ENCODE measurements around the gene DLST.

Gene DLST

DNA sequence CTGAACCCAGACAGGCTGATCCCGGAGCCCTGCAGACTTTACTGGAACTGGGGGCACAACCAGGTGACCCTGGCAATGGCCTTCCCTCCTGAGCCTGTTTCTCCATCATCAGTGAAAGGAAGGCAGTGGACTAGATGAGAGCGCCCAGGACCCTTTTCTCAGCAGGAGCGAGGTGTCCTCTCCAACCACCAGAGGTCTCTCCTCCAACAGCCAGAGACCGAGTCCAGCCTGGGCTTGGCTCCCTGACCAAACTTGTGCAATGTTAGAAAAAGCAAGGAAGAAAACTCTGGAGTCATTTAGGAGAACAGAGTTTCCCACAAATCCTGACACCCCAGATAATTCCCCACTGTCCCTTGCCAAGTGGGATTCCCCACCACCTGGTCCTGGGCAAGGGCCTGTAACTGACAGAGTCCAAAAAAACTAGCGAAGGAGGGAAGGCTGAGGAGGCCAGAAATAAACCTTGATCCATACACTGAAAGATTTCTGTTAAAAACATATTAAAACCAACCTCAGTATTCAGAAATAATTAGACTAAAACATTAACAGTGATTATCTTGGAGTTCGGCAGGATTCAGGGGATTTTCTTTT, 32.4 kb downstream of the DLST start:
- Histone ChIP-seq H3K36me3 (ENCODE audit: control insufficient read depth, insufficient read depth, low read length) (no peaks in the 10 kb centered on the region), H3K9ac (ENCODE audit: low read length) (no peak overlapping the region), H3K4me1 (ENCODE audit: control insufficient read depth, insufficient read depth, low read length) (no peaks in the 10 kb centered on the region), H3K9me3 (ENCODE audit: control insufficient read depth, low read length) (no peaks in the 10 kb centered on the region), H3K27me3 (ENCODE audit: control insufficient read depth, insufficient read depth, low read length) (no peaks in the 10 kb centered on the region), H3K4me3 (ENCODE audit: low read length) (no peak overlapping the region)

DNA sequence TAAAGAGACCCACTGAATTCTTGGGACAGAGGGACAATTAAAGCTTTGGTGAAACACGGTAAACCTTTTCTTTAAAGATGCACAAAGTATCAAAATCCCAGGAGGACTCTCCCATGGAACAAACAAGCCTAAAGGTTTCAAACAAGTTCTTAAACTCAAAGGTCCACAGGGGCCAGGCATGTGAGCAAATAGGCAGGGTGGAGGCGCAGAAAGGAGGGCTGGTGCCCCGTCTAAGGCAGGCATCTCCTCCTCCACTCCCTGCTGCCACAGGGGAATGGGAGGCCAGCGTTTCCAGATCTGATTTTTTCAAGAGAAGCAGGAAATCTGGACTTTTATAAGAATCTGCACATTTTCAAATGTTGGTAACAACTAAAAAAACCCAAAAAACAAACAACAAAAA, 33.7 kb downstream of the DLST start:
- no peaks in the 10 kb centered on the region for H3K36me3 ChIP-seq (ENCODE audit: control insufficient read depth, insufficient read depth, low read length)
- no peak overlapping the region for H3K9ac ChIP-seq (ENCODE audit: low read length)
- no peaks in the 10 kb centered on the region for H3K9me3 ChIP-seq (ENCODE audit: control insufficient read depth, low read length)
- no peaks in the 10 kb centered on the region for H3K4me1 ChIP-seq (ENCODE audit: control insufficient read depth, insufficient read depth, low read length)
- H3K4me3 ChIP-seq (ENCODE audit: low read length) = no peak overlapping the region
- no peaks in the 10 kb centered on the region for H3K27me3 ChIP-seq (ENCODE audit: control insufficient read depth, insufficient read depth, low read length)

DNA sequence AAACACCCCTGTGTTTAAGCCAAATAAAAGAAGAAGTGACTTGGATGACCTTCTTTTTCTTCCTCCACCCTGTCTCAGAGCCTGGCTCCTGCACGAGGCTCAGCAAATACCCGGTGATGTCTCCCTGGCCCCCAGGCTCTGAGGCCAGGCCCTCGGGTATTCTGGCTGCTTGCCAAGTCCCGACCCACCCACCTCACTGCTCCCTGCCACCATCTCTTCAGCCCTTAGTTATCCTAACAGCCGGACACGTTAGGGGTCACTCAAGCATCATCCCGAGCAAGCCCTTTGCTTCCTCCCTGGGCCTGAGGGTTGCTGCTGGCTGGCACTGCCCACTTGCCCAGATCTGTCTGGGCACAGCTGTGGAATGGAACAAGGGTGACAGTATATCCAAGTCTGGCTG, 34.1 kb downstream of the DLST start:
- Histone ChIP-seq H3K27me3 (ENCODE audit: control insufficient read depth, insufficient read depth, low read length) (no peaks in the 10 kb centered on the region), H3K9ac (ENCODE audit: low read length) (no peak overlapping the region), H3K4me1 (ENCODE audit: control insufficient read depth, insufficient read depth, low read length) (no peaks in the 10 kb centered on the region), H3K9me3 (ENCODE audit: control insufficient read depth, low read length) (no peaks in the 10 kb centered on the region), H3K4me3 (ENCODE audit: low read length) (no peak overlapping the region), H3K36me3 (ENCODE audit: control insufficient read depth, insufficient read depth, low read length) (no peaks in the 10 kb centered on the region)

DNA sequence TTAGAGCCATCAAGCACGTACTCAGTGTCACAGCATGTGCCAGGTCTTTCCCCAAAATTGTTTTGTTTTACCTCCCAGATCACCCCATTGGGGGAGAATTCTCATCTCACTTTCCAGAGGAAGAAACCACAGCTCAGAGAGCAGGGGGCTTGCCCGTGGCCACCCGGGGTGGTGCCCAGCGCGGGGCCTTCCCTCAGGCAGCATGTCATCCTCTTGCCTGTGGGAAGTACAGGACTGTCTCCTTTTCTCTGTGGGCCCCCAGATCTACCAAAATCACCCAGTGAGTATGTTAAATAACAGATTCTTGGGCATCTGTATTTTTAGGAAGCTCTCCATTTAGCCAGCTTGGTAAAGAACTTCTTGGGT, 35.4 kb downstream of the DLST start:
- Histone ChIP-seq H3K9me3 (ENCODE audit: control insufficient read depth, low read length) (no peaks in the 10 kb centered on the region), H3K27me3 (ENCODE audit: control insufficient read depth, insufficient read depth, low read length) (peaks cover under 1% of the 10 kb centered on the region), H3K4me1 (ENCODE audit: control insufficient read depth, insufficient read depth, low read length) (peaks cover under 1% of the 10 kb centered on the region), H3K9ac (ENCODE audit: low read length) (no peak overlapping the region), H3K4me3 (ENCODE audit: low read length) (no peak overlapping the region), H3K36me3 (ENCODE audit: control insufficient read depth, insufficient read depth, low read length) (no peaks in the 10 kb centered on the region)

DNA sequence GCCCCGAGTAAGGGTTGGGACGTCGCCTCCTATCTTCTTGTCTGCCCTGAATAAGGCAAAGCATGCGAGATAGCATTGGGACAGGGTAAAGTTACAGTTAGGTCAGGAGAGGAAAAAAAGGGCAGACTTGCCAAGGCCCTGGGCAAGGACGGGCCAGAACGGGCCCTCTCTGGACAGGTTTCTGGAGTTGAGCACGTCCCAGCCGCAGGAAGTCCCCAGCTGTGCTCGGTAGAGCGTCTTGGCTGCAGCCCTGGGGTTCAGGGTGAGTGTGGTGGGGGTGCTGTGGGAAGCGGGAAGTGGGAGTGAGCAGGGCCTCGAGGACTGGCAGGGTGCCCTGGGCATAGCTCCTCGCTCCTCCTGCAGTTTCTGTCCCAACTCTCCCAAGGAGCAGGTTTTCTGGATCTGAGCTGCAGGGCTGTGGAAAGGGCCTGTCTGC, 35.9 kb downstream of the DLST start:
- Histone ChIP-seq H3K4me1 (ENCODE audit: control insufficient read depth, insufficient read depth, low read length) (peaks cover 6% of the 10 kb centered on the region), H3K9me3 (ENCODE audit: control insufficient read depth, low read length) (no peaks in the 10 kb centered on the region), H3K9ac (ENCODE audit: low read length) (no peak overlapping the region), H3K4me3 (ENCODE audit: low read length) (no peak overlapping the region), H3K36me3 (ENCODE audit: control insufficient read depth, insufficient read depth, low read length) (no peaks in the 10 kb centered on the region), H3K27me3 (ENCODE audit: control insufficient read depth, insufficient read depth, low read length) (peaks cover 4% of the 10 kb centered on the region)

DNA sequence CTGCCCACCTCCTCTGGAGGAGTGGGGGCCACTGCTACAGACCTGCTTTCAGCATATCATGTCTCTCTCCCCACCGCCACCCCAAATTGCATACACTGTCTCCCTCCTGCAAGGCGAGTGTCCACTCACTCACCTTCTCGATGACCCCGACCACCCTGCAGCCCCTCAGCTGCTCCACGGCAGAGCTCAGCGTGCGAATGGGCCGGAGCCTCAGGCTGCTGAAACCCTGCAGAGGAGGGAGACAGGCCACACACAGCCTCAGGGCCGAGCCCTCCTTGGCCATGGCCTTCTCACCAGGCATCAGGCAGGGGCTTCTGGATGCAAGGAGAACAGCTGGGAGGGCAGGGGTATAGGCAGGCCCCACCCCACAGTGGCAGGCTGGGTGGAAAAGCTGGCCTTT, 36.7 kb downstream of the DLST start:
- Histone ChIP-seq H3K4me3 (ENCODE audit: low read length) (no peak overlapping the region), H3K4me1 (ENCODE audit: control insufficient read depth, insufficient read depth, low read length) (peaks cover 7% of the 10 kb centered on the region), H3K36me3 (ENCODE audit: control insufficient read depth, insufficient read depth, low read length) (no peaks in the 10 kb centered on the region), H3K27me3 (ENCODE audit: control insufficient read depth, insufficient read depth, low read length) (peaks cover 4% of the 10 kb centered on the region), H3K9me3 (ENCODE audit: control insufficient read depth, low read length) (no peaks in the 10 kb centered on the region), H3K9ac (ENCODE audit: low read length) (no peak overlapping the region)

DNA sequence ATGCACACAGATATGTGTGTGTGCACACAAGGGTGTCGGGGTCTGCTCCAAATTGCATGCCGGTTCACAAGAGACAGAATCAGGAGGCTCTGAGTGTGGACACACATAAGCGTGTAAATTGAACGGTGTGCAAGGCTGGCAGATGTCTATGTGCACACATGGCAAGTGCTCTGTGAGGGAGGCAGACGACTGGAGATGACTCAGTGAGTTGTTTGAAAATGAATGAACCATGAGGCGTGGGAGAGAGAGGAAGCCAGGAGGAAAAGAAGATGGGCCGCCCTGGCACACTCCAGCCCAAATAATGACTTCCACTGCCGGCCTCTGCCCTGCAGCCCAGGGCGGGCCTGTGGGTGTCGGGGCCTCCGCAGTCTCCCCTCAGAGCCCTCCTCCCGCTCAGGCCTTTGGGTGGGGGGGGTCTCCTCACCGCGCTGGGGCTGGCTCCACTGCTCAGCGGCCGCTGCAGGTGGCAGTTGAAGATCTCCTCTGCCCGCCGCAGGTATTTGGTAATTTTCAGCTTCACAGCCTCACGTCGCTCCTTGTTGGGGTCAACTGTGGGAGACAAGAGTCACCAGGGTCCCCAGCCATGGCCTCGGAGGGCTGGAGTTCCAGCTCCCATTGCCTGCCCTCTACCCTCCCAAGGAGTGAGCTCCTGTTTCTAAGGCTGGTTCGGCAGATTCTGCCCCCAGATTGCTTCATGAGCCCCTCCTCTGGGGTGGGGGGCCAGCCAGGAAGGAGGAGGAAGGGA, 37.9 kb downstream of the DLST start:
- Histone ChIP-seq H3K27me3 (ENCODE audit: control insufficient read depth, insufficient read depth, low read length) (peaks cover 4% of the 10 kb centered on the region), H3K36me3 (ENCODE audit: control insufficient read depth, insufficient read depth, low read length) (no peaks in the 10 kb centered on the region), H3K9me3 (ENCODE audit: control insufficient read depth, low read length) (no peaks in the 10 kb centered on the region), H3K9ac (ENCODE audit: low read length) (no peak overlapping the region), H3K4me1 (ENCODE audit: control insufficient read depth, insufficient read depth, low read length) (peaks cover 7% of the 10 kb centered on the region), H3K4me3 (ENCODE audit: low read length) (no peak overlapping the region)

DNA sequence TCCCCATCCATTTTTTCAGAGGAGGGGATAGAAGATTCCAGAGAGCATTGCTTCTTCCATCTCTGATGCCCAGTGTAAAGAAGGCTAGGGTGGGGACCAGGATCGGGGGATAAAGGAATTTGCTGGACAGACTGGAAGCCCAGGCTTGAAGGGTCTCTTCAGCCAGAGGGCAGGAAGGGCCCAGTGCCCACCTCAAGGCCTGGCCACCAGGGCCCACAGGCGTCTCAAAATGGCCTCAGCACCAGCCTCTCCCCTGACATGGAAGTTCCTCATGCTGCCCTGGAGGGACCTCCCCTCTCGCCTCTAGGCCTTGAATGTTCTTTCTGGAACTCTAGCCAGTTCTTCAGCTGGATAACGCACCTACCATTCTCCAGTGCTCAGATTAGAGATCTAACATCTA, 38.6 kb downstream of the DLST start:
- peaks cover 7% of the 10 kb centered on the region for H3K4me1 ChIP-seq (ENCODE audit: control insufficient read depth, insufficient read depth, low read length)
- peaks cover 4% of the 10 kb centered on the region for H3K27me3 ChIP-seq (ENCODE audit: control insufficient read depth, insufficient read depth, low read length)

DNA sequence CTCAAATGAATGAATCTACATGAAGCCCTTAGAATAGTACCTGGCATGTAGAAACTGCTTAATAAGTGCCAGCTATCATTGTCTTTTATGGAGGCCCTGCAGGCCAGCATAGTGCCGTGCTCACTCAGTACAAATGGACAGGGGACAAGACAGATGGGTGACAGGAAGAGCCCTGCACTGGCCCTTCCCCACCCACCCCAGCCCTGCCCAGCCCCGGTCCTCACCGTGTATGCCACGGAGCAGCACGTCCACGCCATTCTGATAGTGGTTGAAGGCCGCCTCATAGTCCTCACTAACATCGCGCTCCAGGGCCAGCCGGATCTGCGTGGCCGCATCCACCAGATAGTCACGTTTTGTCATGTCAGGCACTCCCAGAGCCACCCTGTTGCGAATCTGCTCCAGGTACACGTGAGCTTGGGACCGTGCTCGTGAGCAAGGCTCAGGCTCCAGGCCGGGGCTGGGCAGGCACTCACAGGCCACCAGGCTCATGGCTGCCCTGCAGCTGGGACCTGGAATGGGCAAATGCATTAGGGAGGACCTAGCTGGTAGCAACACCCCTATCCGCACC, 39.4 kb downstream of the DLST start:
- H3K4me3 ChIP-seq (ENCODE audit: low read length) = no peak overlapping the region
- no peaks in the 10 kb centered on the region for H3K9me3 ChIP-seq (ENCODE audit: control insufficient read depth, low read length)
- peaks cover 7% of the 10 kb centered on the region for H3K27me3 ChIP-seq (ENCODE audit: control insufficient read depth, insufficient read depth, low read length)
- peaks cover 7% of the 10 kb centered on the region for H3K4me1 ChIP-seq (ENCODE audit: control insufficient read depth, insufficient read depth, low read length)
- H3K9ac ChIP-seq (ENCODE audit: low read length) = no peak overlapping the region
- H3K36me3 ChIP-seq (ENCODE audit: control insufficient read depth, insufficient read depth, low read length) = no peaks in the 10 kb centered on the region

More for the DNA sequence above, 38.6 kb downstream of the DLST start:
- no peaks in the 10 kb centered on the region for H3K9me3 ChIP-seq (ENCODE audit: control insufficient read depth, low read length)
- H3K36me3 ChIP-seq (ENCODE audit: control insufficient read depth, insufficient read depth, low read length) = no peaks in the 10 kb centered on the region
- no peak overlapping the region for H3K9ac ChIP-seq (ENCODE audit: low read length)
- H3K4me3 ChIP-seq (ENCODE audit: low read length) = no peak overlapping the region

DNA sequence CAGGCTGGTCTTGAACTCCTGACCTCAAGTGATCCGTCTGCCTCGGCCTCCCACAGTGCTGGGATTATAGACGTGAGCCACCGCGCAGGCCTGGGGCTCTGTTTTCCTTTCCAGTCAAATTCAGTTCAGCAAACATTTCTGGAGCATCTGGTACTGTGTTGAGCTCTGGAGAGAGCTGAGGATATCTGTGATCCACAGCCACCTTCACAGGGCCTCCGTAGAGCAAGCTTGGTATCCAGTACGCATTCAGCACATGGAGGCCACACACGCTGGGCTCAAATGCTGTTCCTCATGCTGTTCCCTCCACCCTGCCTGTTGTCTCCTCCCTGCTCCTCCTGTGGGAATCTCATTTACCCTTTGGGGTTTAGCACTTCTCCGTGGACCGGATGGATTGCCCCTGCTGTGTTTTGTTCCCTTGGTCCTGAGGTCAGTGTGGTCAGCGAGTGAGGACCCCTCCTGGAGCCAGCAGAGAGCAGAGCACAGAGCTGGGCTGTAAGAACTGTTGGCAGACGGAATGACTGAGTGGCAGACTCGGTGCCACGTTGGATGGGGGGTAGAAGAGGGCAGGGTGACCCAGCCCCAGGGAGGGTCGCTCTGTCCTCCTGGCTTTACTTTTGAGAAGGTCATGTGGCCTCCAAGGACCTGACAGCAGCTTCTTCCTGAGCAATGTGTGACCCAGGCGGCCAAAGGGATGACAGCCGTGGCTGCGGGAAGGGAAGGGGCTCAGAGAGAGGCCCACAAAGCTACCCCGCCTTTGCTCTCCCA, 40.5 kb downstream of the DLST start:
- peaks cover 7% of the 10 kb centered on the region for H3K4me1 ChIP-seq (ENCODE audit: control insufficient read depth, insufficient read depth, low read length)
- H3K36me3 ChIP-seq (ENCODE audit: control insufficient read depth, insufficient read depth, low read length) = no peaks in the 10 kb centered on the region
- no peaks in the 10 kb centered on the region for H3K9me3 ChIP-seq (ENCODE audit: control insufficient read depth, low read length)
- peak overlapping the region; percentile 28 for H3K4me3 ChIP-seq (ENCODE audit: low read length)
- H3K9ac ChIP-seq (ENCODE audit: low read length) = peak overlapping the region; percentile 79
- H3K27me3 ChIP-seq (ENCODE audit: control insufficient read depth, insufficient read depth, low read length) = peaks cover 12% of the 10 kb centered on the region

DNA sequence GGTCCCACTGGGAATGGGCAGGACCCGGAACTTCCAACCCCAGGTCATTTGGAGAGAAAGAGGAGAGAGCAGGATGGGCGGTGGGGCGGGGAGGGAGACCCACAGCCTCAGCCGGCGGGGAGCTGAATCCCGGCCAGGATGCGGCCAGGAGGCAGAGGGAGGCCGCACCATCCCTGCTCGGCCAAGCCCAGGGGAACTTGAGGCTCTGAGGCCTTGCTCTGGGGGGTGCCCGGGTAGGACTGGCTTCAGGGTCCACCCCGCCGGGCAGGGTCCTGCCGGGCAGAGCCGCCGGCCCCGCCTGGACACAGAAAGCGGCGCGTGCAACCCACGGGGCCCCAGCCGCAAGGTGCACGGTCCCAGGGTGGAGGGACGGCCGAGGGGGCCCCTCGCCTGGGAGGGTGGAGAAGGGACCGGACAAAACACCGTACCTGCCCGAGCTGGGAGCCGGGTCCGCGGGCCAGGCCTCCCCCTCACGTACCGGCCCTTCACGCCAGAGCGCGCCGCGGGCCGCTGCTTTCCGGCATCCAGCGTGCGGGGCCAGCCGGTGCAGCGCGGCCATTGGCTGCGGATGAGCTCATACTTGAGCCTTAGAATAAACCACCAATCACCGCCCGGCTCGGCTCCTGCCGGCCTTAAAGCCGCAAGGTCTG, 41.2 kb downstream of the DLST start, which contains the start of gene RPS6KL1:
RPS6KL1 (minus strand) TSS at position 509 of the 650 bp plus-strand sequence. CDS start 1,719 bp downstream, outside the sequence.
- H3K4me3 ChIP-seq (ENCODE audit: low read length) = peak within 1 kb of the TSS; percentile 28
- no peaks in the 10 kb centered on the region for H3K36me3 ChIP-seq (ENCODE audit: control insufficient read depth, insufficient read depth, low read length)
- H3K9me3 ChIP-seq (ENCODE audit: control insufficient read depth, low read length) = no peaks in the 10 kb centered on the region
- peaks cover 12% of the 10 kb centered on the region for H3K27me3 ChIP-seq (ENCODE audit: control insufficient read depth, insufficient read depth, low read length)
- H3K9ac ChIP-seq (ENCODE audit: low read length) = peak within 1 kb of the TSS; percentile 79
- H3K4me1 ChIP-seq (ENCODE audit: control insufficient read depth, insufficient read depth, low read length) = peaks cover 7% of the 10 kb centered on the region
